K562 treated with DMSO at 1 percent for 12 hours (cell line): Measurements from ENCODE around the gene DDX50. TPM values are rescaled to one million over a fixed set of nuclear protein-coding genes. Genes with fewer than 3 reads are reported as not detected.

ENCODE experiments used
- total RNA-seq: library from RNA; unstranded; fragments of 300-600 nt; gene quantifications from 2 replicates; pipeline ENCODE4 v1.2.3, GENCODE V29; 2022; ENCODE audit not compliant: insufficient read depth

DDX50 gene, protein sequence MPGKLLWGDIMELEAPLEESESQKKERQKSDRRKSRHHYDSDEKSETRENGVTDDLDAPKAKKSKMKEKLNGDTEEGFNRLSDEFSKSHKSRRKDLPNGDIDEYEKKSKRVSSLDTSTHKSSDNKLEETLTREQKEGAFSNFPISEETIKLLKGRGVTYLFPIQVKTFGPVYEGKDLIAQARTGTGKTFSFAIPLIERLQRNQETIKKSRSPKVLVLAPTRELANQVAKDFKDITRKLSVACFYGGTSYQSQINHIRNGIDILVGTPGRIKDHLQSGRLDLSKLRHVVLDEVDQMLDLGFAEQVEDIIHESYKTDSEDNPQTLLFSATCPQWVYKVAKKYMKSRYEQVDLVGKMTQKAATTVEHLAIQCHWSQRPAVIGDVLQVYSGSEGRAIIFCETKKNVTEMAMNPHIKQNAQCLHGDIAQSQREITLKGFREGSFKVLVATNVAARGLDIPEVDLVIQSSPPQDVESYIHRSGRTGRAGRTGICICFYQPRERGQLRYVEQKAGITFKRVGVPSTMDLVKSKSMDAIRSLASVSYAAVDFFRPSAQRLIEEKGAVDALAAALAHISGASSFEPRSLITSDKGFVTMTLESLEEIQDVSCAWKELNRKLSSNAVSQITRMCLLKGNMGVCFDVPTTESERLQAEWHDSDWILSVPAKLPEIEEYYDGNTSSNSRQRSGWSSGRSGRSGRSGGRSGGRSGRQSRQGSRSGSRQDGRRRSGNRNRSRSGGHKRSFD
- total RNA-seq: 34.4 and 43.2 TPM in 2 replicates

DNA sequence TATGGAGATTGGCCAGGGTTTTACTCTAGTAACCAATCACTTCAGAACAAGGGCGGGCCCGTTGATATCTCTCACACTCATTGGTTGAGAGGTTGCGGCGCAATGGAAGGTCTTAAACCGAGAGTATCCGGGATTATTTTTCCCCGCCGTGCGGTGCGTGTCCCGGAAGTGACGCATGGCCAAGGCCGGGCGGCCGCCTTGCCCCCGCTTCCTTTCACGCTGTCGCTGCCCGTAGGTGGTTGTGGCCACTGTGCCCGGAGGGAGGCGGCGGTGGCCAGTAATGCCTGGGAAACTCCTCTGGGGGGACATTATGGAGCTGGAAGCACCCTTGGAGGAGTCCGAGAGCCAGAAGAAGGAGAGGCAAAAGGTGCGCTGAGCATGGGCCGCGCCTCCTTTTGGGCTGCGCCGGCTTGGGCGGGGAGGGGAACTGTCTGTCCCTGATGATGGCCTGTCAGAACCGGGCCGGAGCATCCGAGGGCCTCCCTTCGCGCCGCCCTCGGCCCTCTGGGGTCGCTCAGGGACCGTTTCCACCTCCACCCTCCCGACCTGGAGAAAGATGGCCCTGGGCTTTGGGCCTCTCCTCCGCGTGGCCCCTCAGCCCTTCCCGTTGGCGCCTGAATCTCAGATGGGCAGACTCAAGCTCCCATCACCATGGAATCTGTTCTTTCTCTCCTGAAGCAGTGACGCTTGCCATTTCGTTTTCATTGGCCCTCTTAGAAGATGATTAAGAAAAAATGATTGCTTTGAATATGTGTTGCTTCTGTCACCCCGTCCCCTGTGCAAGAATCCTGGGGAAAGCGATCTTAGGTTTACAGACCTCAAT is at the start of gene DDX50:
DDX50 (plus strand) TSS at position 211 of the 823 bp plus-strand sequence; CDS start at position 281, 70 bp downstream.

DNA sequence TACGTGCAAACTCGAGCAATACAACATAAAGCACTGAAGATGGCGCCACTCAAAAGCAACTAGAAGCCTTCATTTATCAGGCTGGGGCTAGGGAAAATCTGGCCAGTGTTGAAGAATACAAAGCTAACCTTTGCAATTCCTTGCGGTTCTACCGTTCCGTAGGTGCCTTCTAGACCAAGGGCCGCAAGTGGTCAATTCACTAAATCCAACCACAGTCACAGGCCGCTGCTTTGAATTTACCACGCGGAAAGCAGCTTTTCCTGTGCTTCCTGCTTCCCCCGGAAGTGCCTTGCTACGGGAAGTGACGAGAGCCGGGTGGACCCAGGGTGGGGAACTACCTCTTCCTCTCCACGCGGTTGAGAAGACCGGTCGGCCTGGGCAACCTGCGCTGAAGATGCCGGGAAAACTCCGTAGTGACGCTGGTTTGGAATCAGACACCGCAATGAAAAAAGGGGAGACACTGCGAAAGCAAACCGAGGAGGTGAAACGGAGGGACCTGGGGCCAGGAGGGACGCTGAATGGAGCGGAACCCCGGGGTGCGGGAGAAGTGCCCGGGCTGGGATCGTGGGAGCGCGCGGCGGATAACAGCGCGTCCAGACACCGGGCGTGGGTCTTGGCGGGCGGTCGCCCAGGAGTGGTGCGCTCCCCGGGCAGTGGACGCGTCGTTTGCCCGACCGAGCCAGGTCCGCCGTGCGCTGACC is 54.9 kb downstream of the DDX50 start, which contains the start of gene DDX21:
DDX21 (plus strand) TSS at position 339 of the 701 bp plus-strand sequence; CDS start at position 395, 56 bp downstream.

DNA sequence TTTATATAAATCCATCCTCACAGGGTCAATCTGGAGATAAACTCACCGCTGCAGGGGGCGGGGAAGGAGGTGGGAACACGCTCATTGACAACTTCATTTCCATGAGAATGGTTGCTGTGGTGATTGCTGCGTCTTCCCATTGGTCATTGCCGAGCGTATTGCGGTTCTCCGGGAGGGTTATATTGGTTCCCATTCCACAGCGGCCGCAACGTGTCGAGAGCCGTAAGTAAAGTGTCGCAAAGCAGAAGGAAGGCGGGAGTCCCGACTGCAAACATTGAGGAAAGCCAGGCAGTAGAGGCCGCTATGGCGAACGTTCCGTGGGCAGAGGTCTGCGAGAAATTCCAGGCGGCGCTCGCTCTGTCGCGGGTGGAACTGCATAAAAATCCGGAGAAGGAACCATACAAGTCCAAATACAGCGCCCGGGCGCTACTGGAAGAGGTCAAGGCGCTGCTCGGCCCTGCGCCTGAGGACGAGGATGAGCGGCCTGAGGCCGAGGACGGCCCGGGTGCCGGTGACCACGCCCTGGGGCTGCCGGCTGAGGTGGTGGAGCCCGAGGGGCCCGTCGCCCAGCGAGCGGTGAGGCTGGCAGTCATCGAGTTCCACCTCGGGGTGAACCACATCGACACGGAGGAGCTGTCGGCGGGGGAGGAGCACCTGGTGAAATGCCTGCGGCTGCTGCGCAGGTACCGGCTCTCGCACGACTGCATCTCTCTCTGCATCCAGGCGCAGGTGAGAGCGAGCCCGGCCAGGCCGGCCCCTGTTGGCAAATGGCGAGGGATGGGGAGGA is 87.6 kb downstream of the DDX50 start, which contains the start of gene KIFBP:
KIFBP (plus strand) TSS at position 274 of the 787 bp plus-strand sequence; CDS start at position 304, 30 bp downstream.

Other genes starting within 250 kb of the DDX50 start
- 32.8 and 51.7 TPM in 2 replicates for gene CCAR1, start 180.1 kb upstream of the DDX50 start, total RNA-seq
- gene STOX1, start 73.8 kb upstream of the DDX50 start, total RNA-seq: 3.4 and 7.5 TPM in 2 replicates
- gene DDX21, start 54.9 kb downstream of the DDX50 start, total RNA-seq: 32.2 and 72.6 TPM in 2 replicates
- 18.7 and 32.0 TPM in 2 replicates for gene KIFBP, start 87.5 kb downstream of the DDX50 start, total RNA-seq
- gene SRGN, start 186.8 kb downstream of the DDX50 start, total RNA-seq: 126 and 149 TPM in 2 replicates
- 31.2 and 66.4 TPM in 2 replicates for gene VPS26A, start 222.9 kb downstream of the DDX50 start, total RNA-seq